GM21515 (cell line): ENCODE measurements around the gene PRKN.
"Not testable (repeated sequence)": the region's sequence is repeated elsewhere in the genome, so short reads cannot be mapped to it uniquely, and the experiment has no call there.

ENCODE experiments used
- ATAC-seq: cut with Tn5 transposase; IDR thresholded peaks from one replicate; pipeline ENCODE4 v1.9.1; 2021; ENCODE audit not compliant: unreplicated experiment

Gene PRKN

GRCh38 chr6:162541019-162541601, 186.5 kb downstream of the PRKN start:
- no peak for ATAC-seq

GRCh38 chr6:162539321-162539720, 188.2 kb downstream of the PRKN start:
- no peak for ATAC-seq

GRCh38 chr6:162538643-162539064, 188.9 kb downstream of the PRKN start:
- ATAC-seq: no peak

GRCh38 chr6:162533009-162533400, 194.6 kb downstream of the PRKN start:
- ATAC-seq: no peak

GRCh38 chr6:162532283-162533008, 195.1 kb downstream of the PRKN start:
- ATAC-seq: no peak

GRCh38 chr6:162531391-162531790, 196.2 kb downstream of the PRKN start:
- not testable (repeated sequence) for ATAC-seq

- ATAC-seq: no peak
These were observed 199.0 kb downstream of the PRKN start for GRCh38 chr6:162528538-162528937.

GRCh38 chr6:162526960-162527359, 200.6 kb downstream of the PRKN start:
- ATAC-seq: no peak

- no peak for ATAC-seq
These were observed 202.4 kb downstream of the PRKN start for GRCh38 chr6:162525181-162525580.

- no peak for ATAC-seq
These were observed 214.8 kb downstream of the PRKN start for GRCh38 chr6:162512744-162513143.

GRCh38 chr6:162497389-162497788, 230.2 kb downstream of the PRKN start:
- no peak for ATAC-seq

- no peak for ATAC-seq
These were observed 233.6 kb downstream of the PRKN start for GRCh38 chr6:162493917-162494316.

GRCh38 chr6:162491637-162492036, 235.9 kb downstream of the PRKN start:
- ATAC-seq: no peak

GRCh38 chr6:162489101-162489976, 238.2 kb downstream of the PRKN start:
- no peak for ATAC-seq

- ATAC-seq: no peak
These were observed 239.1 kb downstream of the PRKN start for GRCh38 chr6:162488444-162488843.

GRCh38 chr6:162485464-162485863, 242.1 kb downstream of the PRKN start:
- ATAC-seq: no peak

GRCh38 chr6:162481938-162482337, 245.6 kb downstream of the PRKN start:
- no peak for ATAC-seq

- no peak for ATAC-seq
These were observed 246.2 kb downstream of the PRKN start for GRCh38 chr6:162481320-162481719.

GRCh38 chr6:162478192-162478671, 249.3 kb downstream of the PRKN start:
- no peak for ATAC-seq

- no peak for ATAC-seq
These were observed 252.8 kb downstream of the PRKN start for GRCh38 chr6:162474722-162475121.

- ATAC-seq: no peak
These were observed 255.7 kb downstream of the PRKN start for GRCh38 chr6:162471842-162472241.

GRCh38 chr6:162468326-162468725, 259.2 kb downstream of the PRKN start:
- ATAC-seq: no peak
